K562 (cell line): Measurements from ENCODE around the gene NR3C1. TPM values are rescaled to one million over a fixed set of nuclear protein-coding genes. Genes with fewer than 3 reads are reported as not detected.

Source experiments
- ATAC-seq: fragments of 200-7000 bp; cut with Tn5 transposase; 3 replicates; pipeline ENCODE4 v1.9.1; 2020; ENCODE audit warnings: moderate library complexity
- BruUV-seq: library from RNA; stranded (reverse); fragments of 400-500 nt; replicated peaks from 2 replicates; lab custom pipeline; 2021; lab: Mats Ljungman, UMichigan
- CTCF ChIA-PET: fragments of 300-600 bp; formaldehyde crosslinking; extraction: SDS; loops from one replicate; lab custom pipeline; 2021; ENCODE audit warnings: low intra/inter-chr PET ratio; lab: Yijun Ruan, JAX
- POLR2A ChIA-PET: fragments of 300-600, 350-650 bp; sonication (Branson Sonifier 250); formaldehyde crosslinking; extraction: SDS; loops from one replicate; lab custom pipeline; 2021; ENCODE audit warnings: antibody characterized with exemption, inconsistent platforms; lab: Yijun Ruan, JAX
- DNase-seq, 4 experiments: peaks; one replicate each; pipeline versions ENCODE4 v3.0.0 to v3.0.0-alpha.2; 2011 to 2018; ENCODE audit warnings: low spot score in 3 of 4, mixed read lengths in 3 of 4; ENCODE audit errors: extremely low read depth in 1 of 4
- FAIRE-seq: peaks from 2 replicates; lab custom pipeline; 2011; peaks lifted over from hg19 to GRCh38; lab: Jason Lieb, UNC
- H2AFZ ChIP-seq: 2 replicates; pipeline ENCODE4 v1.6.0; 2011; ENCODE audit warnings: low read depth, low read length, control low read depth, inconsistent platforms
- H3K27ac ChIP-seq: fragments of 200-600 bp; 3 replicates; pipeline ENCODE4 v1.8.0; 2011; ENCODE audit warnings: low read depth, mild to moderate bottlenecking, control low read depth, inconsistent platforms, low read length, moderate library complexity, mixed read lengths; ENCODE audit errors: extremely low read depth
- H3K27me3 ChIP-seq, 2 experiments: fragments of 300-600 bp in 1 of 2; 2 replicates in 1 of 2; 3 replicates in 1 of 2; pipeline versions ENCODE4 v1.6.0 to v1.8.0; 2011; ENCODE audit warnings: inconsistent platforms in 2 of 2, low read length in 2 of 2, mild to moderate bottlenecking in 1 of 2, mixed read lengths in 1 of 2, moderate library complexity in 1 of 2; ENCODE audit not compliant: control insufficient read depth in 2 of 2, insufficient read depth in 2 of 2
- H3K36me3 ChIP-seq: fragments of 300-600 bp; 3 replicates; pipeline ENCODE4 v1.8.0; 2011; ENCODE audit warnings: mild to moderate bottlenecking, low read length, inconsistent platforms; ENCODE audit not compliant: control insufficient read depth, insufficient read depth
- H3K4me1 ChIP-seq, 2 experiments: fragments of 200-600 bp in 1 of 2; replicated peaks in 1 of 2; 2 replicates in 1 of 2; 3 replicates in 1 of 2; pipeline versions ENCODE4 v1.5.1 to v1.8.0; 2011; ENCODE audit warnings: inconsistent platforms in 2 of 2, low read length in 2 of 2, mild to moderate bottlenecking in 1 of 2, mixed read lengths in 1 of 2, moderate library complexity in 1 of 2; ENCODE audit not compliant: control insufficient read depth in 2 of 2, insufficient read depth in 2 of 2
- H3K4me2 ChIP-seq: 2 replicates; pipeline ENCODE4 v1.6.1; 2011; ENCODE audit warnings: low read length, control low read depth, inconsistent platforms, mixed read lengths; ENCODE audit not compliant: insufficient read depth
- H3K4me3 ChIP-seq: fragments of 200-600 bp; sonication (generic), shearing (Covaris generic); 2 replicates; pipeline ENCODE4 v1.5.1; 2016; ENCODE audit warnings: control low read depth, inconsistent platforms
- H3K79me2 ChIP-seq: fragments of 200-600 bp; 3 replicates; pipeline ENCODE4 v1.8.0; 2011; ENCODE audit warnings: low read length, inconsistent platforms; ENCODE audit not compliant: control insufficient read depth, insufficient read depth
- H3K9ac ChIP-seq, 2 experiments: 2 replicates each; pipeline versions ENCODE4 v1.6.0 to v1.6.1; 2011; ENCODE audit warnings: low read depth in 2 of 2, low read length in 2 of 2, control low read depth in 1 of 2, inconsistent platforms in 1 of 2, mild to moderate bottlenecking in 1 of 2, mixed read lengths in 1 of 2; ENCODE audit not compliant: insufficient read depth in 1 of 2
- H3K9me1 ChIP-seq: one replicate; pipeline ENCODE4 v1.6.0; 2011; ENCODE audit warnings: inconsistent platforms, mild to moderate bottlenecking, low read length, moderate library complexity; ENCODE audit not compliant: control insufficient read depth, insufficient read depth
- H3K9me3 ChIP-seq: replicated peaks from 2 replicates; pipeline ENCODE4 v1.5.1; 2011; ENCODE audit warnings: low read depth, low read length, inconsistent platforms; ENCODE audit not compliant: control insufficient read depth, insufficient read depth
- H4K20me1 ChIP-seq: replicated peaks from 2 replicates; pipeline ENCODE4 v1.6.1; 2011; ENCODE audit warnings: low read length, inconsistent platforms, mixed read lengths; ENCODE audit not compliant: control insufficient read depth, insufficient read depth
- C11orf30 ChIP-seq: fragments of 450-650 bp; IDR thresholded peaks from 2 replicates; pipeline ENCODE4 v1.6.1; 2016; ENCODE audit warnings: low read depth, mild to moderate bottlenecking
- CCNT2 ChIP-seq: IDR thresholded peaks from 2 replicates; pipeline ENCODE4 v1.6.1; 2011; ENCODE audit warnings: borderline replicate concordance, low read depth, mild to moderate bottlenecking, moderate library complexity, mixed read lengths, low read length; ENCODE audit not compliant: insufficient read length; ENCODE audit errors: extremely low read depth
- HDAC6 ChIP-seq: IDR thresholded peaks from 2 replicates; pipeline ENCODE4 v1.6.1; 2012; ENCODE audit warnings: low read depth, mild to moderate bottlenecking, control low read depth, inconsistent platforms, low read length, moderate library complexity
- MAFG ChIP-seq: fragments of 450-650 bp; conservative IDR thresholded peaks from 2 replicates; pipeline ENCODE4 v1.6.1; 2016; ENCODE audit warnings: missing genetic modification characterization, missing compliant biosample characterization
- MAFK ChIP-seq: IDR thresholded peaks from 2 replicates; pipeline ENCODE4 v1.6.1; 2011; ENCODE audit warnings: low read length, improper control_type of control experiment
- MAX ChIP-seq: sonication (generic); formaldehyde crosslinking; IDR thresholded peaks from 2 replicates; pipeline ENCODE4 v1.9.0; 2022; ENCODE audit warnings: mild to moderate bottlenecking, missing genetic modification reagents
- POLR2A ChIP-seq: fragments of 450-650 bp; conservative IDR thresholded peaks from 2 replicates; pipeline ENCODE4 v1.6.1; 2016
- RB1 ChIP-seq: fragments of 450-650 bp; IDR thresholded peaks from 2 replicates; pipeline ENCODE4 v1.6.1; 2017; ENCODE audit warnings: low read depth, mild to moderate bottlenecking
- ZBTB11 ChIP-seq, 3 experiments: fragments of 200-800 bp in 1 of 3; fragments of 250-450 bp in 1 of 3; fragments of 450-650 bp in 1 of 3; sonication (Bioruptor Pico) in 1 of 3; sonication (Bioruptor generic) in 1 of 3; formaldehyde crosslinking in 1 of 3; IDR thresholded peaks; 2 replicates each; pipeline versions ENCODE4 v1.6.1 to v1.8.0; 2016 to 2022; ENCODE audit warnings: mild to moderate bottlenecking in 2 of 3, missing genetic modification characterization in 2 of 3, missing compliant biosample characterization in 1 of 3, moderate library complexity in 1 of 3
- ZNF133 ChIP-seq: fragments of 250-450 bp; sonication (Bioruptor Pico); IDR thresholded peaks from 2 replicates; pipeline ENCODE4 v1.4.0; 2020; ENCODE audit warnings: mild to moderate bottlenecking
- ZNF316 ChIP-seq: fragments of 450-650 bp; IDR thresholded peaks from 2 replicates; pipeline ENCODE4 v1.6.1; 2016
- WGBS: fragments of 100-300 bp; shearing (Covaris generic); methylation state at CpG from one replicate; pipeline ENCODE4 v1.1.6; 2016; ENCODE audit warnings: low coverage, mixed read lengths; ENCODE audit not compliant: insufficient coverage; ENCODE audit errors: missing lambda C conversion rate; 5-methylcytosine and 5-hydroxymethylcytosine counted together
- in situ Hi-C: fragments of 300-500 bp; cut with MboI; formaldehyde crosslinking; loops from 4 replicates; pipeline ENCODE4 v1.15.0; 2018; ENCODE audit warnings: inconsistent platforms, mixed read lengths
- intact Hi-C: fragments of 100-400 bp; cut with micrococcal nuclease; formaldehyde crosslinking; loops from 2 replicates; pipeline ENCODE4 v1.14.2; 2022
- polyA plus RNA-seq, 8 experiments: library from polyadenylated mRNA; depleted of rRNA in 4 of 8; stranded (reverse) in 5 of 8; unstranded in 3 of 8; fragments of >200 nt; fragmentation: Nextera tagmentation in 2 of 8; fragmentation: Illumina TruSeq in 1 of 8; extraction: Ambion mirVana in 2 of 8; extraction: Trizol in 1 of 8; gene quantifications; 2 replicates each; pipeline versions ENCODE4 v1.2.1 to v1.2.3, GENCODE V29; 2011 to 2014; ENCODE audit warnings: inconsistent platforms in 1 of 8, missing spikeins in 1 of 8
- total RNA-seq, 7 experiments: library from RNA; depleted of rRNA in 6 of 7; stranded (reverse); fragments of >200 nt in 6 of 7; fragmentation: Illumina TruSeq in 2 of 7; extraction: Trizol in 2 of 7; gene quantifications; 2 replicates each; pipeline versions ENCODE4 v1.2.1 to v1.2.3, GENCODE V29; 2011 to 2021; ENCODE audit warnings: low replicate concordance in 1 of 7
- TF ChIP-seq, protein P1 (sequence below), 2 experiments: fragments of 250-450 bp in 1 of 2; fragments of 450-650 bp in 1 of 2; sonication (Bioruptor Pico) in 1 of 2; IDR thresholded peaks; 2 replicates each; pipeline versions ENCODE4 v1.6.1 to v1.8.0; 2016 to 2021; ENCODE audit warnings: mild to moderate bottlenecking in 2 of 2, moderate library complexity in 2 of 2, missing compliant biosample characterization in 1 of 2, missing genetic modification characterization in 1 of 2

NR3C1 gene
- total and polyA plus RNA-seq, 9 of the 15 experiments (the other 6 are each of a cell fraction or from before 2014, with no cell fraction given), result 8.2 to 36.0 (median 15.0) TPM

DNA sequence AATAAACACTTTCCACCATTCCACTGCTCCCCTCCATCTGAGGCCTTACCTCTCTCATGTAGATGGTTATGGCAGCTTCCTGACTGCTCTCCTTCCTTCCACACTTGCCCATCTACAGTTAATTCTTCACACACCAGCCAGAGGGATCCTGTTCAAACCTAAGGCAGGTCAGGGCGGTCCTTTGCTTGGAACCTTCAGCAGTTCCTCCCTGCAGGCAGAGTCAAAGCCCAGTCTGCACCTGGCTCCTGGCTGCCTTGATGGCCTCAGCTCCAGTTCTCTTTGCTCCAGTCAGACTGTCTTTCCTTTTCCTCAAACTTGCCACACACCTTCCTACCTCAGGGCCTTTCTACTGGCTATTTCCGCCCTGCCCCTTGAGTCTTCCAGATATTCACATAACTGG lies 30.2 kb upstream of the NR3C1 start (continued):
- TF ChIP-seq ZBTB11 (CRISPR knock-in tag; IDR thresholded peaks at IDR 0.05), result no peak
- TF ChIP-seq ZNF133 (CRISPR knock-in tag), result no peak

DNA sequence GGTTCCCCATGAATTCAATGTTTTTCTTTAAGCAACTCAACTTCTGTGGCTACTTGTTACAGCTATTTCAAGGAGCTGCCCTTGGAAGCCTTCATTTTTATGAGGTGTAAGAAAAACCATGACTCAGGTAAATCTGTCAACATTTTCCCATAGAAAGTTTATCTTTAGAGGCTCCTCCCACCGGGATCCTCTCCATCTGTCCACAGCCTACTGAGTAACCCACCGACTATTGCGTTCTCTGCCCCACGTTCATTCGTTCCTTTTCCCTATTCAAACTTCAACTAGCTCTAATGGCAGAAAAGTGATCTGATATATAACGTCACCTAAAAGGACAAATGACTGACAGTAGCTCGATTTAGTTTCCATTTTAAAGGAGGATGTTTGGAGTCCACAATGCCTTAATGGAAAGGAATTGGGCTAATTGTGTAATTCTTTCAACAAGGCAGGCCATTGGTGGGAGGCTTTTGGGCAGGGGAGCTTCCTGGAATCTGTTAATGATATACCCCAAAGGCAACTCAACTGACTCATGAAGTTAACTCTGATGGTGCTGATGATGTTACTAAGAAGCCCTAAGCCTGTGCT lies 29.3 kb upstream of the NR3C1 start:
- DNase-seq (no peak), ATAC-seq (no peak), FAIRE-seq (peak; percentile 65)
- H3K4me1 ChIP-seq, result no peaks in the 10 kb centered on the region; a peak in 1 of 5 replicates
- BruUV-seq, result no TSS peak
- no peaks in the 10 kb centered on the region for H3K36me3 ChIP-seq
- no peak overlapping the region for H3K9ac ChIP-seq
- H3K4me3 ChIP-seq, result no peak overlapping the region
- POLR2A ChIA-PET, result interaction anchor here (0.5 kb wide), 1 partner anchor 286 kb away, joined by 3 read pairs; no protein-coding TSS in a partner anchor
- H4K20me1 ChIP-seq, result no peaks in the 10 kb centered on the region
- in situ Hi-C loops, result no loop called here
- H3K27ac ChIP-seq, result no peak overlapping the region
- WGBS, result 2% methylated on average over 7 of the region's 7 CpGs
- no peaks in the 10 kb centered on the region for H3K79me2 ChIP-seq
- no peaks in the 10 kb centered on the region for H3K9me3 ChIP-seq
- no peak overlapping the region for H3K4me2 ChIP-seq
- CTCF ChIA-PET, result no interaction called here
- H2AFZ ChIP-seq, result no peak overlapping the region
- intact Hi-C loops, result no loop called here
- peaks cover 2 to 10% of the 10 kb centered on the region in 2 experiments; a peak in 2 of 5 replicates for H3K27me3 ChIP-seq
- H3K9me1 ChIP-seq, result no peaks in the 10 kb centered on the region
- TF ChIP-seq, protein P1, sequence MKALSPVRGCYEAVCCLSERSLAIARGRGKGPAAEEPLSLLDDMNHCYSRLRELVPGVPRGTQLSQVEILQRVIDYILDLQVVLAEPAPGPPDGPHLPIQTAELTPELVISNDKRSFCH (CRISPR knock-in tag; IDR thresholded peaks at IDR 0.05), result no peak
- TF ChIP-seq, protein P1 (tag; IDR thresholded peaks at IDR 0.05), result no peak
- peak; percentile 75 for TF ChIP-seq MAFG
- no peak for TF ChIP-seq MAX
- TF ChIP-seq HDAC6, result no peak
- TF ChIP-seq CCNT2, result no peak
- peak; percentile 77 for TF ChIP-seq C11orf30
- TF ChIP-seq POLR2A, result no peak
- no peak for TF ChIP-seq RB1
- 0 out of 2 replicates have a peak, but pooled peaks have one; percentile 6 for TF ChIP-seq MAFK
- TF ChIP-seq ZNF316, result peak; percentile 74
